HepG2 (cell line): Measurements from ENCODE around the gene COA1. TPM values are rescaled to one million over a fixed set of nuclear protein-coding genes. Genes with fewer than 3 reads are reported as not detected.

ENCODE experiments used
- ARID2 ChIP-seq: sonication (generic); formaldehyde crosslinking; IDR thresholded peaks from 2 replicates; pipeline ENCODE4 v1.8.1; 2022; ENCODE audit warnings: mild to moderate bottlenecking, missing genetic modification reagents, borderline replicate concordance
- ARID3A ChIP-seq: IDR thresholded peaks from 2 replicates; pipeline ENCODE4 v1.6.1; 2012; ENCODE audit warnings: low read depth, low read length, improper control_type of control experiment
- ATM ChIP-seq: fragments of 450-650 bp; IDR thresholded peaks from 2 replicates; pipeline ENCODE4 v1.7.1; 2017; ENCODE audit warnings: mild to moderate bottlenecking, borderline replicate concordance
- CBFB ChIP-seq: sonication (generic); formaldehyde crosslinking; IDR thresholded peaks from 2 replicates; pipeline ENCODE4 v1.4.0; 2020; ENCODE audit warnings: missing genetic modification reagents
- DNMT1 ChIP-seq: sonication (generic); formaldehyde crosslinking; IDR thresholded peaks from 2 replicates; pipeline ENCODE4 v1.5.1; 2020; ENCODE audit warnings: mild to moderate bottlenecking, missing genetic modification reagents
- DRAP1 ChIP-seq: IDR thresholded peaks from 2 replicates; pipeline ENCODE4 v1.6.1; 2016; ENCODE audit warnings: missing genetic modification reagents, missing compliant biosample characterization
- MEF2D ChIP-seq: sonication (generic); formaldehyde crosslinking; IDR thresholded peaks from 2 replicates; pipeline ENCODE4 v1.5.1; 2020; ENCODE audit warnings: mild to moderate bottlenecking, missing genetic modification reagents
- MTA1 ChIP-seq: sonication (generic); formaldehyde crosslinking; IDR thresholded peaks from 2 replicates; pipeline ENCODE4 v1.4.0; 2020; ENCODE audit warnings: missing genetic modification reagents, mild to moderate bottlenecking, borderline replicate concordance
- NFRKB ChIP-seq: fragments of 450-650 bp; IDR thresholded peaks from 2 replicates; pipeline ENCODE4 v1.6.1; 2017
- RAD21 ChIP-seq: fragments of 450-650 bp; formaldehyde crosslinking; IDR thresholded peaks from 2 replicates; pipeline ENCODE4 v1.5.0; 2020; ENCODE audit warnings: mild to moderate bottlenecking
- SAP130 ChIP-seq: IDR thresholded peaks from 2 replicates; pipeline ENCODE4 v1.6.1; 2016; ENCODE audit warnings: low read depth
- SOX13 ChIP-seq, 3 experiments: fragments of 450-650 bp in 1 of 3; sonication (generic) in 1 of 3; formaldehyde crosslinking in 1 of 3; IDR thresholded peaks in 2 of 3; conservative IDR thresholded peaks in 1 of 3; 2 replicates each; pipeline versions ENCODE4 v1.5.0 to v1.6.1; 2016 to 2020; ENCODE audit warnings: antibody characterized with exemption in 1 of 3, mild to moderate bottlenecking in 1 of 3, missing compliant biosample characterization in 1 of 3, missing genetic modification reagents in 1 of 3, moderate library complexity in 1 of 3
- SOX6 ChIP-seq, 2 experiments: fragments of 450-650 bp in 1 of 2; sonication (generic) in 1 of 2; formaldehyde crosslinking in 1 of 2; IDR thresholded peaks; 2 replicates each; pipeline versions ENCODE4 v1.4.0 to v1.6.1; 2017 to 2020; ENCODE audit warnings: antibody characterized with exemption in 1 of 2, mild to moderate bottlenecking in 1 of 2, missing genetic modification reagents in 1 of 2
- USF2 ChIP-seq, 2 experiments: sonication (generic) in 1 of 2; formaldehyde crosslinking in 1 of 2; IDR thresholded peaks; 2 replicates each; pipeline versions ENCODE4 v1.5.1 to v1.6.1; 2011 to 2020; ENCODE audit warnings: borderline replicate concordance in 1 of 2, low read depth in 1 of 2, low read length in 1 of 2, mild to moderate bottlenecking in 1 of 2, missing genetic modification reagents in 1 of 2, moderate library complexity in 1 of 2
- ZMYM3 ChIP-seq: sonication (generic); formaldehyde crosslinking; IDR thresholded peaks from 2 replicates; pipeline ENCODE4 v1.5.1; 2020; ENCODE audit warnings: mild to moderate bottlenecking, missing genetic modification reagents
- ZNF225 ChIP-seq: sonication (generic); formaldehyde crosslinking; IDR thresholded peaks from 2 replicates; pipeline ENCODE4 v1.4.0; 2020; ENCODE audit warnings: mild to moderate bottlenecking, missing genetic modification reagents
- ZNF460 ChIP-seq: sonication (generic); formaldehyde crosslinking; IDR thresholded peaks from 2 replicates; pipeline ENCODE4 v1.5.1; 2020; ENCODE audit warnings: missing genetic modification reagents, mild to moderate bottlenecking, borderline replicate concordance
- ZNF547 ChIP-seq: sonication (generic); formaldehyde crosslinking; IDR thresholded peaks from 2 replicates; pipeline ENCODE4 v1.5.1; 2020; ENCODE audit warnings: mild to moderate bottlenecking, missing genetic modification reagents
- ZNF557 ChIP-seq: sonication (generic); formaldehyde crosslinking; IDR thresholded peaks from 2 replicates; pipeline ENCODE4 v1.4.0; 2020; ENCODE audit warnings: missing genetic modification reagents
- ZNF605 ChIP-seq: sonication (generic); formaldehyde crosslinking; IDR thresholded peaks from 2 replicates; pipeline ENCODE4 v1.8.0; 2022; ENCODE audit warnings: mild to moderate bottlenecking, missing genetic modification reagents
- ZNF607 ChIP-seq: sonication (generic); formaldehyde crosslinking; IDR thresholded peaks from 2 replicates; pipeline ENCODE4 v1.5.1; 2020; ENCODE audit warnings: missing genetic modification reagents, mild to moderate bottlenecking, borderline replicate concordance
- polyA plus RNA-seq, 8 experiments: library from polyadenylated mRNA; depleted of rRNA in 3 of 8; stranded (reverse) in 7 of 8; unstranded in 1 of 8; fragments of >200 nt; fragmentation: Illumina TruSeq in 4 of 8; extraction: Trizol in 4 of 8; gene quantifications; 2 replicates each; pipeline versions ENCODE4 v1.2.1 to v1.2.3, GENCODE V29; 2011 to 2016; ENCODE audit warnings: low read depth in 4 of 8, missing spikeins in 1 of 8, mixed read lengths in 1 of 8; ENCODE audit not compliant: insufficient read depth in 1 of 8
- total RNA-seq, 5 experiments: library from RNA; depleted of rRNA; stranded (reverse); fragments of >200 nt; fragmentation: Illumina TruSeq; extraction: Trizol; gene quantifications; 2 replicates each; pipeline ENCODE4 v1.2.3, GENCODE V29; 2016; ENCODE audit warnings: low read depth in 1 of 5
- TF ChIP-seq, protein P1 (sequence below): fragments of 450-650 bp; IDR thresholded peaks from 2 replicates; pipeline ENCODE4 v1.6.1; 2016
- TF ChIP-seq, protein P2 (sequence below): sonication (generic); formaldehyde crosslinking; IDR thresholded peaks from 2 replicates; pipeline ENCODE4 v1.4.0; 2020; ENCODE audit warnings: missing genetic modification reagents

COA1 gene
- total and polyA plus RNA-seq, 2 of the 13 experiments (the other 11 are each of a cell fraction or from before 2014, with no cell fraction given), result 33.2 to 65.7 TPM

DNA sequence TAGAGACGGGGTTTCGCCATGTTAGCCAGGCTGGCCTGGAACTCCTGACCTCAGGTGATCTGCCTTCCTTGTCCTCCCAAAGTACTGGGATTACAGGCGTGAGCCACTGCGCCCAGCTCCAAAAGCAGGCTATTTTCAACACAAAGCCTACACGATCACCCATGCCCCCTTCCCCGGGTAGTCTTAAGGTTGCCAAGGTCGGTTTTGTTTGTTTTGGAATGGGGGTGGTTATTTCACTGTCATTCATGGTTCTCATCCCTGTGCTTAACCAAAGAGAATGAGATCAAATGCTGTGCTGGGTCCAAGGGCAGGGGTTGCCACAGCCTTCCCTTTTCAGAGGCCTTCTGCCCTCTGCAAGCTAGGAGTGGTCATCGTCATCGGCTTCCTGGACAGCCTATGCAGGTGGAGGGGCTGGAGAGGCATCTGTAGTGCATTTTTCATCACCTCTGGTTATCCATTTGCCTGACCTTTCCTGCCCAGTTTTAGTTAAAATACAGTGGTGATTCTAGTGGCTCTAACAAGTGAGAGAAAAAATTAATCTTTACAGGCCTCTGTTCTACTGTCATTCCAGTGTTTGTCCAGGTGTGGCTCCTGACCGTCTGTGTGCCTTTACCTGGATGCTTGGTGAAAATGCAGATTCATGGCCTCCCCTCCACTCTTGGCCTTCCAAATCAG is 40.6 kb upstream of the COA1 start (continued):
- peak; percentile 79 for TF ChIP-seq ARID3A
- TF ChIP-seq ZMYM3, result peak; percentile 60
- peak; percentile 95 for TF ChIP-seq MTA1 (CRISPR knock-in tag)
- TF ChIP-seq ZNF460 (CRISPR knock-in tag), result peak; percentile 89; the same call in 1 of the 2 replicates
- TF ChIP-seq SOX13 (IDR thresholded peaks at IDR 0.05), result peak; percentile 69
- TF ChIP-seq SOX13 (CRISPR knock-in tag; conservative IDR thresholded peaks at IDR 0.05 in 1 of 2, IDR thresholded peaks at IDR 0.05 in 1 of 2), result peak in 1 of 2 experiments; percentile 91; a peak in 2 of 4 replicates
- no peak for TF ChIP-seq ZNF225 (CRISPR knock-in tag)
- TF ChIP-seq DRAP1, result peak; percentile 63; the same call in 1 of the 2 replicates
- 0 out of 2 replicates have a peak, but pooled peaks have one; percentile 29 for TF ChIP-seq ZNF605 (CRISPR knock-in tag)
- no peak; the same call in 1 of the 2 replicates for TF ChIP-seq ZNF557 (CRISPR knock-in tag)
- TF ChIP-seq ZNF607, result no peak
- no peak for TF ChIP-seq CBFB (CRISPR knock-in tag)
- TF ChIP-seq NFRKB, result no peak
- no peak for TF ChIP-seq RAD21 (CRISPR knock-in tag)
- no peak for TF ChIP-seq DNMT1
- TF ChIP-seq, protein P1, sequence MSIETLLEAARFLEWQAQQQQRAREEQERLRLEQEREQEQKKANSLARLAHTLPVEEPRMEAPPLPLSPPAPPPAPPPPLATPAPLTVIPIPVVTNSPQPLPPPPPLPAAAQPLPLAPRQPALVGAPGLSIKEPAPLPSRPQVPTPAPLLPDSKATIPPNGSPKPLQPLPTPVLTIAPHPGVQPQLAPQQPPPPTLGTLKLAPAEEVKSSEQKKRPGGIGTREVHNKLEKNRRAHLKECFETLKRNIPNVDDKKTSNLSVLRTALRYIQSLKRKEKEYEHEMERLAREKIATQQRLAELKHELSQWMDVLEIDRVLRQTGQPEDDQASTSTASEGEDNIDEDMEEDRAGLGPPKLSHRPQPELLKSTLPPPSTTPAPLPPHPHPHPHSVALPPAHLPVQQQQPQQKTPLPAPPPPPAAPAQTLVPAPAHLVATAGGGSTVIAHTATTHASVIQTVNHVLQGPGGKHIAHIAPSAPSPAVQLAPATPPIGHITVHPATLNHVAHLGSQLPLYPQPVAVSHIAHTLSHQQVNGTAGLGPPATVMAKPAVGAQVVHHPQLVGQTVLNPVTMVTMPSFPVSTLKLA, result no peak
- TF ChIP-seq SOX6 (IDR thresholded peaks at IDR 0.05), result no peak
- peak; percentile 96 for TF ChIP-seq SOX6 (CRISPR knock-in tag; IDR thresholded peaks at IDR 0.05)
- no peak for TF ChIP-seq ARID2 (CRISPR knock-in tag)
- no peak for TF ChIP-seq ATM
- no peak for TF ChIP-seq USF2 (IDR thresholded peaks at IDR 0.05; ENCODE audit: low read depth, low read length)
- no peak for TF ChIP-seq USF2 (CRISPR knock-in tag; IDR thresholded peaks at IDR 0.05; ENCODE audit: borderline replicate concordance)
- peak; percentile 94 for TF ChIP-seq SAP130 (CRISPR knock-in tag)
- TF ChIP-seq ZNF547 (CRISPR knock-in tag), result no peak
- no peak for TF ChIP-seq MEF2D (CRISPR knock-in tag)
- TF ChIP-seq, protein P2, sequence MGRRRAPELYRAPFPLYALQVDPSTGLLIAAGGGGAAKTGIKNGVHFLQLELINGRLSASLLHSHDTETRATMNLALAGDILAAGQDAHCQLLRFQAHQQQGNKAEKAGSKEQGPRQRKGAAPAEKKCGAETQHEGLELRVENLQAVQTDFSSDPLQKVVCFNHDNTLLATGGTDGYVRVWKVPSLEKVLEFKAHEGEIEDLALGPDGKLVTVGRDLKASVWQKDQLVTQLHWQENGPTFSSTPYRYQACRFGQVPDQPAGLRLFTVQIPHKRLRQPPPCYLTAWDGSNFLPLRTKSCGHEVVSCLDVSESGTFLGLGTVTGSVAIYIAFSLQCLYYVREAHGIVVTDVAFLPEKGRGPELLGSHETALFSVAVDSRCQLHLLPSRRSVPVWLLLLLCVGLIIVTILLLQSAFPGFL (CRISPR knock-in tag), result no peak
